ENCODE measurements around the gene C9orf153. TPM values are rescaled to one million over a fixed set of nuclear protein-coding genes. Genes with fewer than 3 reads are reported as not detected.
"Not testable (repeated sequence)": the region's sequence is repeated elsewhere in the genome, so short reads cannot be mapped to it uniquely, and the experiment has no call there.

C9orf153 gene
- total RNA-seq, 1 donor from 2014 or later = not detected

DNA sequence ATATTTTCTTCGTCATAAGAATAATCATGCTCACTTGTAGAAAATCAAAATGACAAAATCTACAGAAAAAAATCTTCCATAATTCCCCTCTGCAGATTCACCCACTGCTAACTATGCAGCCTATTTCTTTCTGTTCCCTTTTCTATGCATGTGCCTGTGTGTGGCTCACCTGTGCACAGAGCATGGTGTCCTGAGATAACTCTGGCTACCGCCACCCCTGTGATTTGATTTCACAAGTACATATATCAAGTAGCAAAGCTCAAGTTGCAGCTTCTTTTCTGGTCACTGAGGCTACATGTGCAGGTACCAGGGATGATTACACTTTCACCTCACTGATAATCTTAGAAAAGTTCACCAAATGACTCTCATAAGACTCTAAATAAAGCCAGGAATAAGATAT is 41.2 kb upstream of the C9orf153 start:
- Histone ChIP-seq H3K36me3 (peaks cover 72 to 90% of the 10 kb centered on the region in 2 donors), H3K27ac (no peak overlapping the region), H3K4me1 (no peaks in the 10 kb centered on the region), H3K27me3 (no peaks in the 10 kb centered on the region), H3K4me3 (no peak overlapping the region), H3K9me3 (no peaks in the 10 kb centered on the region)
- intact Hi-C loops (cut with DNase I) = no loop called here
- no peak for TF ChIP-seq CTCF (IDR thresholded peaks at IDR 0.05)
- no peak for DNase-seq (ENCODE audit: low spot score in 2 of 2)

- no peak for DNase-seq (ENCODE audit: low spot score in 2 of 2)
- H3K27ac ChIP-seq = no peak overlapping the region
- intact Hi-C loops (cut with DNase I) = no loop called here
- no peaks in the 10 kb centered on the region for H3K27me3 ChIP-seq
- peaks cover 56 to 73% of the 10 kb centered on the region in 2 donors for H3K36me3 ChIP-seq
- H3K9me3 ChIP-seq = no peaks in the 10 kb centered on the region
- no peak overlapping the region for H3K4me3 ChIP-seq
- H3K4me1 ChIP-seq = no peaks in the 10 kb centered on the region
- TF ChIP-seq CTCF (IDR thresholded peaks at IDR 0.05) = no peak
These were observed 39.4 kb upstream of the C9orf153 start for GRCh38 chr9:86298873-86299272.

- H3K4me1 ChIP-seq; H3K4me3 ChIP-seq; DNase-seq (ENCODE audit: low spot score in 2 of 2); H3K27ac ChIP-seq; intact Hi-C loops (cut with DNase I); H3K9me3 ChIP-seq; H3K27me3 ChIP-seq: not testable (repeated sequence)
- peaks cover 0 to 11% of the 10 kb centered on the region in 2 donors for H3K36me3 ChIP-seq
These were observed 30.9 kb upstream of the C9orf153 start for GRCh38 chr9:86290341-86290740.

- Histone ChIP-seq H3K4me1 (no peaks in the 10 kb centered on the region), H3K27me3 (no peaks in the 10 kb centered on the region), H3K36me3 (peaks cover 0 to 11% of the 10 kb centered on the region in 2 donors), H3K9me3 (no peaks in the 10 kb centered on the region), H3K4me3 (no peak overlapping the region), H3K27ac (no peak overlapping the region)
- intact Hi-C loops (cut with DNase I) = no loop called here
- no peak for TF ChIP-seq CTCF (IDR thresholded peaks at IDR 0.05)
- DNase-seq (ENCODE audit: low spot score in 2 of 2) = no peak
These were observed 29.2 kb upstream of the C9orf153 start for GRCh38 chr9:86288499-86289198.

GRCh38 chr9:86287013-86287412 is 27.6 kb upstream of the C9orf153 start:
- DNase-seq (ENCODE audit: low spot score in 2 of 2) = no peak
- no peak overlapping the region for H3K27ac ChIP-seq
- no peaks in the 10 kb centered on the region for H3K9me3 ChIP-seq
- no peaks in the 10 kb centered on the region for H3K27me3 ChIP-seq
- no peak overlapping the region for H3K4me3 ChIP-seq
- H3K4me1 ChIP-seq = no peaks in the 10 kb centered on the region
- intact Hi-C loops (cut with DNase I) = no loop called here
- no peak for TF ChIP-seq CTCF (IDR thresholded peaks at IDR 0.05)
- peaks cover 0 to 11% of the 10 kb centered on the region in 2 donors for H3K36me3 ChIP-seq

- H3K9me3 ChIP-seq = no peaks in the 10 kb centered on the region
- TF ChIP-seq CTCF (IDR thresholded peaks at IDR 0.05) = no peak
- H3K36me3 ChIP-seq = peaks cover 0 to 11% of the 10 kb centered on the region in 2 donors
- no peak for DNase-seq (ENCODE audit: low spot score in 2 of 2)
- no peaks in the 10 kb centered on the region for H3K27me3 ChIP-seq
- H3K4me3 ChIP-seq = no peak overlapping the region
- peaks cover 0 to under 1% of the 10 kb centered on the region in 2 donors for H3K4me1 ChIP-seq
- intact Hi-C loops (cut with DNase I) = no loop called here
- no peak overlapping the region for H3K27ac ChIP-seq
These were observed 26.8 kb upstream of the C9orf153 start for GRCh38 chr9:86286278-86286677.
